HuH-7.5 (cell line): Measurements from ENCODE around the gene TEX48.

Experiments used
- DNase-seq: peaks from one replicate; pipeline ENCODE4 v3.0.0; 2011; ENCODE audit warnings: low spot score

Gene TEX48

DNA sequence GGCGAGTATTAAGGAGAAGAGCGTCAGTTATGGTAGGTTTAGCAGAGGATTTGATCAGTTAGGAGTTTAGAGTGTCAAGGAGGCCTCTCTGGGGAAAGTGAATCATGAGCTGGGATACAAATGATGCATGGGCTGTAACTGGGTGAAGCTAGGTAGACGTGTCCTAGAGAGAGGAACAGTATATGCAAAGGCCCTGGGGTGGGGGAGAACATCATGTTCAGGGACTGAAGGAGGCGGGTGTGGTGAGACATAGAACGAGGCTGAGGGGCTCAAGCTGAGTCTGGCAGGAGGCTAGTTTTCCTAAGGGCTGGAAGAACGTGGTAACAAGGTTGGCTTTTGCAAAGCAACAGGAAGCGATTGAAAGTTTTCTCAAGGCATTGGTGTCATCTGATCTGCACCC, 60.4 kb downstream of the TEX48 start:
- no peak for DNase-seq

DNA sequence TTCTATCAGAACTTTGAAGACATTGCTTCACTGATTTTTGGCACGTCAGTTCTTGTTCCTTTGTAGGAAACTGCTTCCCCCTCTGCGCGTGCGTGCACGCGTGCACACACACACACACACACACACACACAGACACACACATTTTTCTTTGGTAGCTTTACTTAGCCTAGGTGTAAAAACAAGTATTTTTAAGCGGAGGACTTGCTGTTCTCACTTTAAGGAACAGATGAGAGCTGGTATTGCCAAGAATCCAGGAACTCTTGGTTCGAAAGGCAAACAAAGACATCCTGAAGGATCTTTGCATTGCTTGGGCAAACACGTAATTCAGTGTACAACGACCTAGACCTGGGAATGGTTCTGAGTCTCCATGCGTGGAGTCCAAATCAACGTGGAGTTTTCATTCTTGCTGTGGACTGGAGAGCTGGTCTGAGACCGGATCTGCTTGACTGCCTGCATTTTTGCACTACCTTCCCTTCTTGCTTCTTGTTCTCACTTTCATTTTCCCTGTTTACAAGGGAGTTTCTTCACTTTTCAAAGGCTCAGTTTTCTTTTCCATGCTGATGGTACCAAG, 62.7 kb downstream of the TEX48 start:
- DNase-seq, result no peak

DNA sequence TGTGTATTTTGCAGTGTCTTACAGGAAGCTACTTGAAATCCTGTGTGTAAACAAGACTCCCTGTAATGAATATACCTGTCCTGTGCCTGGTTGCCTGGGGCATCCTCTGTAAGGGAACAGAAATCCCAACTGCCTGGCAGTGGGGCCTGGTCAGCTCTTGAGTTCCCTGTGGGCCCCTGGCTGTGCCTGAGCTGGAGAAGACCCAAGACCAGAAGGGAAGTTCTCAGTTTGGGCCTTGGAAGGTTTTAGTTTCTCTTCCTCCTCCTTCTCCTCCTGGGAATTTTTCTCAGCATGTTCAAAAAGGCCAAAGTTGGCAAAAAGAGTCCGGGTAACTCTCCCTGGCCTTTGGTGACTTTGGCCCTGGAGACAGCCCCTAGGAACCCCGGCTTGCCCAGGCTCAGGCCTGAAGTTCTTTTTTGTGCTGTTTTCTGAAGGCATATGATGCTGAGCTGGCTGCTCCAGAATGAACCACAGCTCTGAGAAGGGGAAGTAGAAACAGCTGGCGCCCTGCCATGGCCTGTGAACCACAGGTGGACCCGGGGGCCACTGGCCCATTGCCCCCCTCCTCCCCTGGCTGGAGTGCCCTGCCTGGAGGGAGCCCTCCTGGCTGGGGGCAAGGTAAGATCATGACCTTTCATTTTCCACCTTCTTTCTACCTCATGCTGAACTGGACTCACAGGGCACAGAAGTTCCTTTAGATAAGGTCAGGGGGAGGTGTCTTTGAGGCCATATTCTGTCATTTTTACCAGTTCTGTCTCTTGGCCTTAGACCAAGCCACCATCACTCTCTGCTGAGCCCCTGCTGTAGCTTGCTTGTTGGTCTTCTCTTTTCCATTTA, 65.1 kb downstream of the TEX48 start:
- no peak for DNase-seq
